ENCODE measurements around the gene SIL1. TPM values are rescaled to one million over a fixed set of nuclear protein-coding genes. Genes with fewer than 3 reads are reported as not detected.

SIL1 gene
- total RNA-seq, 1 donor from 2014 or later, result 39.3 TPM

DNA sequence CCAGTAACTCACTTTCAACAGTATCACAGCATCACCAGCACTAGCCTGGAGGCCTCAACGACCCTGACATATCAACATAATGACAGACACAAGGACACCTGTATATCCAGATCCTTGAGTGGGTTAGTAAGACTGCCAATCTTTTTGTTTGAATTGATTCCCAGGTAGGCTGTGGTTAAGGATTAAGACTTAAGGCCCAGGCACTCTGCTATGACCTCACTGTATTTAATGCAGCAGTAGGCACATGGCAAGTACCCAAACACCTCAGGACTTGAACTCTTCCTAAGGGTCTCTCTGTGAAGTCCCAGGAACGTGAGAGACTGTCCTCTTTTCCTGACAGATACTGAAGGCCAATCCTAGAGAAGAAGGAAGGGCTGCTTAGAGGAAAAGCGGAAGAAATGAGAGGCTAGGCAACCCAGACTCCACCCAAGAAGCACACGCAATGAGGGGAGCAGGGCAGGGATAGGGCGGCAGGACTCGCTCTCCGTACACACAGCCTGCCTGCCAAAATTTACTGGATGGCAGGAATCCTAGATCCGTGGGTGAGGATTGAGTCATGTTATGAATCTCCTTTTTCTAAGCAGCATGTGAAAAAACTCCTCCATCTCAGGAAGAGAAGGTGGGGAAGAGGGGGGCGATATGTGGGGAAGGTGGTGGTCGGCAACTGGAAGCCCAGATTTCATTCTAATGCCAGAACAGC, 93.4 kb downstream of the SIL1 start:
- intact Hi-C loops (cut with micrococcal nuclease), result no loop called here
- Histone ChIP-seq H3K27me3 (ENCODE audit: low read depth) (no peaks in the 10 kb centered on the region), H3K9me3 (replicated peaks) (no peaks in the 10 kb centered on the region), H3K4me1 (peaks cover 47% of the 10 kb centered on the region), H3K36me3 (peaks cover 4% of the 10 kb centered on the region), H3K4me3 (no peak overlapping the region), H3K27ac (replicated peaks) (peak overlapping the region; percentile 48)
- TF ChIP-seq, protein P1, sequence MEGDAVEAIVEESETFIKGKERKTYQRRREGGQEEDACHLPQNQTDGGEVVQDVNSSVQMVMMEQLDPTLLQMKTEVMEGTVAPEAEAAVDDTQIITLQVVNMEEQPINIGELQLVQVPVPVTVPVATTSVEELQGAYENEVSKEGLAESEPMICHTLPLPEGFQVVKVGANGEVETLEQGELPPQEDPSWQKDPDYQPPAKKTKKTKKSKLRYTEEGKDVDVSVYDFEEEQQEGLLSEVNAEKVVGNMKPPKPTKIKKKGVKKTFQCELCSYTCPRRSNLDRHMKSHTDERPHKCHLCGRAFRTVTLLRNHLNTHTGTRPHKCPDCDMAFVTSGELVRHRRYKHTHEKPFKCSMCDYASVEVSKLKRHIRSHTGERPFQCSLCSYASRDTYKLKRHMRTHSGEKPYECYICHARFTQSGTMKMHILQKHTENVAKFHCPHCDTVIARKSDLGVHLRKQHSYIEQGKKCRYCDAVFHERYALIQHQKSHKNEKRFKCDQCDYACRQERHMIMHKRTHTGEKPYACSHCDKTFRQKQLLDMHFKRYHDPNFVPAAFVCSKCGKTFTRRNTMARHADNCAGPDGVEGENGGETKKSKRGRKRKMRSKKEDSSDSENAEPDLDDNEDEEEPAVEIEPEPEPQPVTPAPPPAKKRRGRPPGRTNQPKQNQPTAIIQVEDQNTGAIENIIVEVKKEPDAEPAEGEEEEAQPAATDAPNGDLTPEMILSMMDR (IDR thresholded peaks at IDR 0.05; ENCODE audit: borderline replicate concordance), result no peak
- peak; percentile 48 for DNase-seq

DNA sequence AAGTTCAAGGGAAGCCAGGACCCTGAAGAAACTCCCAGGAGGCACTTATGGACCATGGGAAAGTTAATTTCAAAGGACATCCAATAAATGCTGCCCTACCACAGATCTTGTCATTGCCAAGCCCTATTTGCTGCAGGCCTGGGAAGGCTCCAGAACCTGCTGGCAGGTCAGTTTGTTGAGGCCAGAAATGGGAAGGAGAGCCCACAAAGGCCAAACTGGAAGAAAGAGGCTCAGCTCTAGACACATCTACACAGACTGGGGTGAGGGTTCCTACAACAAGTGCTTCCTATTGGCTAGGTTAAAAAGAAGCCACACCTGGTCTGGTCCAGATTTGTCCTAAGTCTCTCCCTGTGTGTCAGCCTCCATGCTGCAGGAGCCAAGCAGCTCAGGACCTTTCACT, 94.4 kb downstream of the SIL1 start:
- H3K4me3 ChIP-seq, result no peak overlapping the region
- H3K36me3 ChIP-seq, result peaks cover 4% of the 10 kb centered on the region
- no peaks in the 10 kb centered on the region for H3K27me3 ChIP-seq (ENCODE audit: low read depth)
- H3K4me1 ChIP-seq, result peaks cover 42% of the 10 kb centered on the region
- TF ChIP-seq, protein P1 (IDR thresholded peaks at IDR 0.05; ENCODE audit: borderline replicate concordance), result no peak
- H3K9me3 ChIP-seq (replicated peaks), result no peaks in the 10 kb centered on the region
- H3K27ac ChIP-seq (replicated peaks), result no peak overlapping the region
- DNase-seq, result no peak
- intact Hi-C loops (cut with micrococcal nuclease), result no loop called here

DNA sequence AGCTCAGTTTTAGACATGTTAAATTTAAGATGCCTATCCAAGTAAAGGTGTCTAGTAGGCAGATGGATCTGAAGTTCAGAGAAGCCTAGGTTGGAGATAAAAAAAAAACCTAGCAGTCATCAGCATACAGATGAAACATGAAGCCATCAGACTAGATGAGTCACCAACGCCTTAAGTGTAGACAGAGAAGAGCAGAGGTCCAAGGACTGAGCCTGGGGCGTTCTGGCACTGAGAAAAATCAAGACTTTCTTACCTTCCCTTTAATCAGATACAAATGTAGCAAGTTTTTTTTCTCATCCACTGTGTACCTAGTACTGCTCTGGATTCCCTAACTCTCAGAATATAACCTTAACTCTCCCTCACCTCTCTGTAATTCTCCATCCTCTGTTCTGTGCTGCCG, 97.3 kb downstream of the SIL1 start:
- no peaks in the 10 kb centered on the region for H3K27me3 ChIP-seq (ENCODE audit: low read depth)
- no peaks in the 10 kb centered on the region for H3K9me3 ChIP-seq (replicated peaks)
- peaks cover 24% of the 10 kb centered on the region for H3K4me1 ChIP-seq
- H3K36me3 ChIP-seq, result peaks cover 4% of the 10 kb centered on the region
- no peak overlapping the region for H3K27ac ChIP-seq (replicated peaks)
- intact Hi-C loops (cut with micrococcal nuclease), result no loop called here
- H3K4me3 ChIP-seq, result no peak overlapping the region
- TF ChIP-seq, protein P1 (IDR thresholded peaks at IDR 0.05; ENCODE audit: borderline replicate concordance), result no peak
- no peak for DNase-seq

DNA sequence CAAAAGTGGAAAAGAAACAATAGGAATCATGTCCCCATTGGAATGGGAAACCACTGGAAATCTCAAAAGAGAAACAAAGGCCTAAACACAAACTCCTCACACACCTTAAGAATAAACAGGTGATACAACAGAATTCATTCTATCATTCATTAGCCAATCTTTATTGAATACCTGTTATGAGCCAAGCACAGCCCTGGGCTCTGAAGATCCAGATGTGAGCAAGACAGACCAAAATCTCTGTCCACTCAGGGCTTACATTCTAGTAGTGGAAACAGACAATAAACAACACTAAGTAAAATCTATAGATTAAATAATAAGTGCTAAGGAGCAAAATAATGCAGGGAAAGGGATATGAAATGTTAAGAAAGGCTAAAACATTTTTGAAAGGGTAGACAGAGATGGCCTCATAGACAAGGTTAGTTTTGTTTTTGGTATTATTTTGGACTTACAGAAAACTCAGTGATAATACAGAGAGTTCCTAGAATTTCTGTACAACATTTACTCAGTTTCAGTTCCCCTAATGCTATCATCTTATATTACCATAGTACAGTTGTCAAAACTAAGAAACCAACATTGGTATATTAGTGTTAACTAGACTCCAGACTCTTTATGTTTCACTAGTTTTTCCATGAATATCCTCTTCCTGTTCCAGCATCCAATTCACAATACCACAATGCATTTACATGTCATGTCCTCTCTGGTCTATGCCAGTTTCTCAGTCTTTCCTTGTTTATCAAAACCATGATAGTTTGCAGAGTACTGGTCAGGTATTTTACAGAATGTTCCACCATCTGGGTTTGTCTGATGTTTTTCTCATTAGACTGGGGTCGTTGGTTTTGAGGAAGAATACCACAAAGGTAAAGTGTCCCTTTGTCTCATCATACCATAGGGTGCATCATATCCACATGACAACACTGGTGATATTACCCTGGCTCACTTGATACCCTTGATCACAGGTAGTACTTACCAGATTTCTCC, 103.7 kb downstream of the SIL1 start:
- no peak overlapping the region for H3K4me3 ChIP-seq
- DNase-seq, result no peak
- no peaks in the 10 kb centered on the region for H3K27me3 ChIP-seq (ENCODE audit: low read depth)
- no peaks in the 10 kb centered on the region for H3K36me3 ChIP-seq
- H3K9me3 ChIP-seq (replicated peaks), result no peaks in the 10 kb centered on the region
- intact Hi-C loops (cut with micrococcal nuclease), result loop anchor here (10.0 kb wide), 1 partner anchor 160 kb away; no protein-coding TSS in a partner anchor
- H3K4me1 ChIP-seq, result peaks cover 12% of the 10 kb centered on the region
- H3K27ac ChIP-seq (replicated peaks), result no peak overlapping the region
- TF ChIP-seq, protein P1 (IDR thresholded peaks at IDR 0.05; ENCODE audit: borderline replicate concordance), result no peak

DNA sequence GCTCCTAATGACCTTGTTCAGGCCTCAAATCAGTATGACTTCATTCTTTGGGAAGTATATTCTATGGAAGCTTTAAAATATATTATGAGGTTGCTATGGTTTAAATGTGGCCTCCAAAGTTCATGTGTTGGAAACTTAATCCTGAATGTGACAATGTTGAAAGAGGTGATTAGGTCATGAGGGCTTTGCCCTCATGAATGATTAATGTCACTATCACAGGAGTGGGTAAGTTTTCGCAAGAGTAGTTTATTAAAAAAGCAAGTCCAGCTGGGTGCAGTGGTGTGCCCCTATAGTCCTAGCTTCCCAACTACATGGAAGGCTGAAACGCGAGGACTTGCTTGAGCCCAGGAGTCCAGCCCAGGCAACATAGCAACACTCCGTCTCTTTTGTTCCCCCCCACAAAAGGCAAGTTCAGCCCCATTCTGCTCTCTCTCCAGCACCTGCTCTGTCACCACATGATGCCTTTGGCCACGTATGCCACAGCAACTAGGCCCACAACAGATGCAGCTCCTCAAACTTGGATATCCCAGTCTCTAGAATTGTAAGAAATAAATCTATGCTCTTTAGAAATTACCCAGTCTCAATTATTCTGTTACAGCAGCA, 105.3 kb downstream of the SIL1 start:
- TF ChIP-seq, protein P1 (IDR thresholded peaks at IDR 0.05; ENCODE audit: borderline replicate concordance), result no peak
- no peak overlapping the region for H3K27ac ChIP-seq (replicated peaks)
- H3K4me1 ChIP-seq, result peaks cover 12% of the 10 kb centered on the region
- intact Hi-C loops (cut with micrococcal nuclease), result loop anchor here (10.0 kb wide), 1 partner anchor 162 kb away; no protein-coding TSS in a partner anchor
- no peaks in the 10 kb centered on the region for H3K9me3 ChIP-seq (replicated peaks)
- H3K27me3 ChIP-seq (ENCODE audit: low read depth), result no peaks in the 10 kb centered on the region
- H3K4me3 ChIP-seq, result no peak overlapping the region
- DNase-seq, result no peak
- H3K36me3 ChIP-seq, result no peaks in the 10 kb centered on the region
